Ovary (tissue), 3 donors: ENCODE results near the gene GDA.

Experiments used
- EP300 ChIP-seq: sonication (generic); formaldehyde crosslinking; IDR thresholded peaks from one replicate; pipeline ENCODE4 v1.6.1; 2017; ENCODE audit warnings: antibody characterized with exemption
- POLR2A ChIP-seq: fragments of 450-650 bp; IDR thresholded peaks from one replicate; pipeline ENCODE4 v1.6.1; 2017; ENCODE audit warnings: antibody characterized with exemption, mild to moderate bottlenecking, moderate library complexity
- TF ChIP-seq, protein P1 (sequence below), 3 donors: fragments of 450-650 bp in 2 of 3; fragments of 200-600 bp in 1 of 3; IDR thresholded peaks; one replicate each; pipeline versions ENCODE4 v1.5.1 to v1.8.0; 2016 to 2022; ENCODE audit warnings: antibody characterized with exemption in 3 of 3, mild to moderate bottlenecking in 1 of 3
- donor health status: DM: no; HTN: no; CAD: no.

DNA sequence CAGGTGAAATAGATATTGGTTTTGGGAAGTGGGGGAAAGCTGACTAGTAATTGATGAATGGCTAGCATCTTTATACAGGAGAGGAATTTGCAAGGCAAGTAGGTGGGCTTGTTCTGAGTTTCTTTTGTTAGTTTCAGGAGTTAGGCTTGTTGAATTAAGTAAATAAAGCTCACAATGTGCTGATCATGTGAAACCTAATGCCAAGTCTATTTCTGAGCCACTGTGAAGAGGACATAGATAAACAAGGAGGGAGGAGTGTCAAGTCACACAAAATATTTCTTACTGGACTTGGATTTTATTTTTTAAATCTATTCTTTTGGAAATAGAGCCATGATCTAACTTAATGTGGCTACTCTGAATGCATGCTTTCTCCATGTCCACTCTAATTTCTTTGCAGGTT, 19.9 kb downstream of the GDA start:
- TF ChIP-seq, protein P1, sequence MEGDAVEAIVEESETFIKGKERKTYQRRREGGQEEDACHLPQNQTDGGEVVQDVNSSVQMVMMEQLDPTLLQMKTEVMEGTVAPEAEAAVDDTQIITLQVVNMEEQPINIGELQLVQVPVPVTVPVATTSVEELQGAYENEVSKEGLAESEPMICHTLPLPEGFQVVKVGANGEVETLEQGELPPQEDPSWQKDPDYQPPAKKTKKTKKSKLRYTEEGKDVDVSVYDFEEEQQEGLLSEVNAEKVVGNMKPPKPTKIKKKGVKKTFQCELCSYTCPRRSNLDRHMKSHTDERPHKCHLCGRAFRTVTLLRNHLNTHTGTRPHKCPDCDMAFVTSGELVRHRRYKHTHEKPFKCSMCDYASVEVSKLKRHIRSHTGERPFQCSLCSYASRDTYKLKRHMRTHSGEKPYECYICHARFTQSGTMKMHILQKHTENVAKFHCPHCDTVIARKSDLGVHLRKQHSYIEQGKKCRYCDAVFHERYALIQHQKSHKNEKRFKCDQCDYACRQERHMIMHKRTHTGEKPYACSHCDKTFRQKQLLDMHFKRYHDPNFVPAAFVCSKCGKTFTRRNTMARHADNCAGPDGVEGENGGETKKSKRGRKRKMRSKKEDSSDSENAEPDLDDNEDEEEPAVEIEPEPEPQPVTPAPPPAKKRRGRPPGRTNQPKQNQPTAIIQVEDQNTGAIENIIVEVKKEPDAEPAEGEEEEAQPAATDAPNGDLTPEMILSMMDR (IDR thresholded peaks at IDR 0.05) = no peak
- no peak for TF ChIP-seq POLR2A
- TF ChIP-seq EP300 = no peak
